ENCODE measurements around the gene ARHGAP27.

The ARHGAP27 gene

GRCh38 chr17:45383003-45383402 lies 49.7 kb downstream of the ARHGAP27 start:
- DNase-seq: no peak

DNA sequence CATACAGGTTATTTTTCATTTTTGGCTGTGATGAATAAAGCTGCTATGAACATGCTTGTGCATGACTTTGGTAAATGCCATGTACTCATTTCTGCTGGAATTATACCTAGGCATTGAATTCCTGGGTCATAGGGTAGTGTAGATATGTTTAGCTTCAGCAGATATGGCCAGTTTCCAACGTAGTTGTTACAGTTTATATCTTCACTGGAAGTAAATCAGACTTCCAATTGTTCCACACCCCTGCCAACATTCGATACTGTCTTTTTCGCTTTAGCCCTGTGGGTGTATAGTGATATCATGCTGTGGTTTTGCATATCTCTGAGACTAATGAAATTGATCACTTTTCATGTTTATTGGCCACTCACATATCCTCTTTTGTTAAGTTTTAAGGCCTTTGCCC lies 50.4 kb downstream of the ARHGAP27 start:
- no peak for DNase-seq

GRCh38 chr17:45380991-45381390 lies 51.7 kb downstream of the ARHGAP27 start:
- DNase-seq: no peak

GRCh38 chr17:45380046-45380765 lies 52.5 kb downstream of the ARHGAP27 start:
- no peak for DNase-seq

- DNase-seq: no peak
Observed at GRCh38 chr17:45377401-45377800, 55.3 kb downstream of the ARHGAP27 start.

DNA sequence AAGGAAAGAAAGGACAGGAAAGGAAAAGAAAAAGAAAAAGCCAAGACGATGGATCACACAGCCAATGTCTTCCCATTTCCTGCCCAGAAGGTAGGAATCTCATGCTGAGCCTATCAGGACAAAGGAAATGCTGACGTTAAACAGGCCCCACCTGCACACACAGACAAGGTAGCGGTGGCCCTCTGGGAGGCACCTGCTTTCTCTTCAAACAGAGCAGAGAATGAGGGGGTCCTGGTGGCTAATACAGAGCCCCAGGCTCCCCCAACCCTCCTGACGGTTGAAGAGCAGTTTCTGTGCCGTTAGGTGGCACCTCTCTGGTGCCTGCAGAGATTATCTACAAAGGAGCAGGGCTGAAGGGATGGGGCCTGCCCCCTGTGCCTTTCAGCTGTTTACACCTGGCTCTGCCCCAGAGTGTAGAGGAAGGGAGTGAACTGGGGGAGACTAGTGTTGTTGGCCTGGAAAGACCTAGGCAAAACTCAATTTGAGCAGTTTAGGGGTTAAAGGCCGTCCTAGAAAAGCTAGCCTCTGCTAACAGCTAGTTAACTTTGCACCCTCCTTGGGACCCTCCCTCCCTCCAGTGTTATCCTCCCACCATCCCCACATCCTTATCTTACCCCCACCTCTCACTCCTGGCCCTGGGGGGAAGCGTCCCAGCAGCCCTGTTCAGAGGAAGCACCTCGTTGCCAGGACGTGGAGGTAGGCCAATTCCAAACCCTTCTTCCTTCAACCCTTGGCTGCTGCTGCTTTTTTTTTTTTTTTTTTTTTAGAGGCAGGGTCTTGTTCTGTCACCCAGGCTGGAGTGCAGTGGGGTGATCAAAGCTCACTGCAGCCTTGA lies 56.3 kb downstream of the ARHGAP27 start:
- no peak for DNase-seq

- no peak for DNase-seq
Observed at GRCh38 chr17:45374501-45374900, 58.2 kb downstream of the ARHGAP27 start.

DNA sequence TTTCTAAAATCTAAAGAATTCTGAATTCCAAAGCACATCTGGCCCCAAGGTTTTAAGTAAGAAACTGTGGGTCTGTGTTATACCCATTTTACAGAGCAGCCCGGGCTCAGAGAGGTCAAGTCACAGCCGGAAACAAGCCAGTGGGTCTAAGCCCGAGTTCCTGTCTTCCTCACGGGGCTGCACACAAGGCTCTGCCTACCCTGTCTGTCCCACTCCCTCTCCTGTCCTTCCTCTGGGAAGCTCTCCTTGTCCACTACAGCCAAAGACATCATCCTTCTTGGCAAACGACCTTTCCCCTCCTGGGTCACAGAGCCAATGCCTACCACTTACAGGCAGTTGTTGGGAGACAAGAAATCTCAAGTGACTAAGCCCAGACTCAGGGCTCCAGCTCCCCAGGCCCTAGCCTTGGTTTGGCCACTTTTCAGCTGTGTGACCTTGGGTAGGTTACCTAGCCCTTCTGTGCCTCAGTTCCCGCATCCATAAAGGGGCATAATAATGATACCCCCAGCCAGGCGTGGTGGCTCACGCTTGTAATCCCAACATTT lies 60.3 kb downstream of the ARHGAP27 start:
- no peak for DNase-seq

DNA sequence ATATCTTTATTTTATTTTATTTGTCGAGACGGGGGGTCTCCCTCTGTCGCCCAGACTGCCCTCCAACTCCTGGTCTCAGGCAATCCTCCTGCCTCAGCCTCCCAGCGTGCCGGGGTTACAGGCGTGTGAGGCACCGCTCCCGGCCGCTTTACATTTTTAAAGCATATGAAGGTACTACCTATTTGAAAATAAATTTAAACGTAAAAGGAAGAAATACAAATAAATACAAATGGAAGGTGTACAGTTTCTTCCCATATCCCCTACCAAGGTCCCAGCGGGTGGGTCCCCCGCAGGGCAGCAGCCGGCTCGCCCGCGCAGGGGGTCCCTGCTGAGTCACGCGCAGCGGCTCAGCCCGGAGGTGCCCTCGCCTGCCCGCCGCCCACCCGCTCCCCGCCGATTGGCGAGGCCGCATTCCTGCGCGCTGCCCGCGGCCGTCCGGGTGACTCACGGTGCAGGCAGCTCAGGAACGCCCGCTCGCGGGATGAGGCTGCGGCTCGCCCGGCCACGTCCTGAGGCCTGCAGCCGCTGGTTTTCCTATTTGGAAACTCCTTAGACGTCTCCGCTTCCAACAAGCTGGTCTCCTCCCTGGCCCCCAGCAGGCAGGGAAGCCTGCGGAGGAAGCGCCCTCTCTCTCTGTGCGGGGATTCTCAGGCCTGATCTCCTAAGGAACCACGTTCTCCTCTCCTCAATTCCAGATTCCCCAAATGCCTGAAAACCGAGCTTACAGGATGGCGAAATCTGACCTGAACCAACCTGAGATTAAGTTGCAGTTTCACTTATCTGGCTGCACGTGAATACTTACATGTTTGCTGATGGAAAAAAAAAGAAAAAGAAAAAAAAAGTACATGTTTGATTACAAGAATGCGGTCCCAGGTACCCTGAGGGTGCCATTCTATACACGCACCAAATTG lies 61.0 kb downstream of the ARHGAP27 start:
- DNase-seq: no peak

DNA sequence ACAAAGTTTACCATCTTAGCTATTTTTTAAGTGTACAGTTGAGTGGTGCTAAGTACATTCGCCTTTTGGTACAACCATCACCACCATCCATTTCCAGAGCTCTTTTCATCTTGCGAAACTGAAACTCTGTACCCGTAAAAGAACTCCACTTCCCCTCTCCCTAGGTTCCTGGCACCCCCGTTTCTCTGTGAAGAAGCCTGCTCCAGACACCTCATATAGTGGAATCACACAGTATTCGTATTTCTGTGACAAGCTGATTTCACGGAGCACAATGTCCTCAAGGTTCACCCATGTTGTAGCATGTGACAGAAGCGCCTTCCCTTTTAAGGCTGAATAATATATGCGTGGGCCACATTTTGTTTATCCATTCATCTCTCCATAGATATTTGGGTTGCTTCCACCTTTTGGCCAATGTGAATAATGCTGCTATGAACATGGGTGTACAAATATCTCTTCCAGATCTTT lies 61.7 kb downstream of the ARHGAP27 start:
- DNase-seq: no peak

DNA sequence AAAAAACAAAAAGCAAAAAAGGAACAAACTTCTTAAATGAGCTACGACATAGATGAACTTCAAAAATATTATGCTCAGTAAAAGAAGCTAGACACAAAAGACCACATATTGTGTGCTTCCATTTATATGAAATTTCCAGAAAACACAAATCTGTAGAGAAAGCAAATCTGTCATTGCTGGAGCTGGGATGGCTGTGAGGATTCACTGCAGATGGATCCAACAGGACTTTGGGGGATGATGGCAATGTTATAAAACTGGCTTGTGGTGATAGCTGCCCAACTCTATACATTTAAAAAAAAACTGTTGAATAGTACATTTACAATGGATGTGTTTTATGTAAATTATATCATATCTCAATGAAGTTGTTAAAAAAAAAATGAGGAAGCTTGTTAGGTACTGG lies 63.2 kb downstream of the ARHGAP27 start:
- no peak for DNase-seq

GRCh38 chr17:45368651-45369050 lies 64.0 kb downstream of the ARHGAP27 start:
- DNase-seq: no peak

DNA sequence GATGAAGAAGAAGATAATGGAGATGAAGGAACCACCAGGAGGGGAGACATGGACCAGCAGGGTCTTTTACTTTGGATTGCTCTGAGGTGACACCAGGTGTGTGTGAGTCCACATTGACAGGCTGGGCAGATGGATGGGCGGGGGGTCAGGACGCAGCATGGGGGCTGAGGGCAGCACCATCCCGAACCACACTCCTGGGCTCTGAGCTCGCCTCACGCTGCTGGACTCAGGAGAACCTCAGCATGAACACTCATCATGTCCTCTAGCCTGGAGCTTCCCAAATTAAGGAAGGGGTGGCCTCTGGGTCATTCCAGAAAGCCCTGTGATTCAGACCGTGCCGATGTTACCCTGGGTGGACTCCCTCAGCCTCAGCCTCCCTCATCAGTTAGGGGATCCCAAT lies 65.5 kb downstream of the ARHGAP27 start:
- DNase-seq: no peak

DNA sequence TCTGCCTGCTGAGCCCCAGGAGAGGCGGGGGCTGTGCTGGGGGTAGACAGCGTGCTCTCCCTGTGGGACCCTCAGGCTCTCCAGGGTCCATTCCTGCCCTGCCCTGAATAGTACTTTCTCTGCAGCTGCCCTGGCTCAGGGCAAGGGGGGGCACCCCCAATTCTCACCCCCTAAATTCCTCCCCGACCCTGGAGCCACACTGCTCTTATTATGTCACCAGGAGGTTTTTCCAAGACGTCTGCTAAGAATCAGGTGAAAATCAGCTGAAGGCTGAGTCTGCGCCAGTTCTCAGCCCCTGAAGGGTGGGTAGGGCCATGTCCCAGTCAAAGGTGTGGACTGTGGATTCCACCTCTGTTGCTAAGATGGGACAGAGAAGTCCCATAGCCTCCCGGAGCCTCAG lies 66.0 kb downstream of the ARHGAP27 start:
- no peak for DNase-seq

DNA sequence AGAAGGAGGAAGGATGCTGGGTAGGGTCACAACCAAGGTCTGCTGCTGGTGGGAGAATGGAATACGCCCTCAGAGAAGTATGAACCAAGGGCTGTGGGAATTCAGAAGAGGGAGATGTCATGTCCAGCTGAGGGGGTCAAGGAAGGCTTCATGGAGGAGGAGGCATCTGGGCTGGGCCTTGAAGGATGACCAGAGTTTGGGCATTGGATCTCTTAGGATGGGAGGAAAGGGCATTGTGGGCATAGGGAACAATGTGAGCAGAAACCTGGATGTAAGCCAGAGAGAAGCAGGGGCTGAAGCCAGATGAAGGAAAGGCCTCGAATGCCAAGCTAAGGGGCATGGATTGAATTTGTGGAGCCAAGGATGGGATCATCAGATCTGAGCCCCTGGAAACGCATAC lies 66.6 kb downstream of the ARHGAP27 start:
- DNase-seq: no peak

- no peak for DNase-seq
Observed at GRCh38 chr17:45364531-45365390, 67.9 kb downstream of the ARHGAP27 start.

DNA sequence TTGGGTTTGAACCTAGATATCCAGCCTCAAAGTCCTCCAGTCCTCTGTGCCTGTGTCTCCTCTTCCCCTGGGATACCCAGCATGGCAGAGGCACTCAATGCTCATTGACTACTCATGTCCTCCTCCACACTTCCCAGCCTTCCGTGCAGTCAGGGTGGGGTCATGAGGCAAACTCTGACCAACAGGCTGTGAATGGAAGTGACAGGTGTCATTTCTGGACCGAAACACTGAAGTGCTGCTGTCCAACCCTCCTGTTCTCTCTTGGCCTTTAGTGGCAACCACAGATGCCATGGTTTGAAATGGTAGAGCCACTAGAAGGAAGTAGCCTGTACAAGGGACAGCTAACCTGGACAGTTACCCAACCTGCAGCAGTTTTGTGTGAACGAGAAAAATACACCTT lies 69.2 kb downstream of the ARHGAP27 start:
- no peak for DNase-seq

DNA sequence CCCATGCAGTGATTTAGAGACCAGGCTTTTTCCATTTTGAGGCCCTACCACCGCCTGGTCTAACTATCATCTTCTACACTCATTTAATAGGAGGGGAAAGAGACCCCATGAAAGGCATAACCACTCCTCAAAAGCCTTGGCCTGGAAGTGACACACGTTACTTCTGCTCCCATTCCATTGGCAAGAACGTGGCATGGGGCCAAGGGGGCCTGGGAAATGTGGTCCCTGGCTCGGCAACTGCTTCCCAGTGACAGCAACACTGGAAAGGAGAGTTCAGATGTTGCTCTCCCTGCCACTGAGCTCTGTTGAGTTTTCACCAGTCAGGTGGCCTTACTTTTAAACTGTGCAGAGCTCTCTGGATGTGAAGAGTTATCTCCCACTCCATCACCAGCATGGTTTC lies 70.7 kb downstream of the ARHGAP27 start:
- DNase-seq: no peak

- DNase-seq: no peak
Observed at GRCh38 chr17:45361451-45361850, 71.2 kb downstream of the ARHGAP27 start.

DNA sequence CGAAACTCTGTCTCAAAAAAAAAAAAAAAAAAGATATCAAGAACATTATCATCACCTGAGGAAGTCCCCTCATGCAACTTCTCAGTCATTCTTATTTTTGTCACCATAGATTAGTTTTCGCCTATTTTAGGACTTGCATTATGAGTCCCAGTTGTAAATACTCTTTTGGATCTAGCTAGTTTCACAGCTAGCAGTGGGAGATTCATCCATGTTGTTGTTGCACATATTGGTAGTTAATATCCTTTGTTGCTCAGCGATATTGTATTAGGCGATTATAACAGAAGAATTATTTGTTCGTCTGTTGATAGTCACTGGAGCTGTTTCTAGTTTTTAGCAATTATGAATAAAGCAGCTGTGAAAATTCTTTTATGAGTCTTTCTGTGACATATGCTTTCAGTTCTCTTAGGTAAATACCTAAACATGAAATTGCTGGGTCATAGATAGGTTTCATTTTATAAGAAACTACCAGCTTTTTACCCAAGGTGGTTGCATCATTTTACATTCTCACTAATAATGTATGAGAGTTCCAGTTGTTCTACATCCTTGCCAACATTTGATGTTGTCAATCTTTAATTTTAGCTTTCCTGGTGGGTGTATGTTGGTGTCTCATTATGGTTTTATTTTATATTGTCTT lies 75.2 kb downstream of the ARHGAP27 start:
- DNase-seq: no peak

DNA sequence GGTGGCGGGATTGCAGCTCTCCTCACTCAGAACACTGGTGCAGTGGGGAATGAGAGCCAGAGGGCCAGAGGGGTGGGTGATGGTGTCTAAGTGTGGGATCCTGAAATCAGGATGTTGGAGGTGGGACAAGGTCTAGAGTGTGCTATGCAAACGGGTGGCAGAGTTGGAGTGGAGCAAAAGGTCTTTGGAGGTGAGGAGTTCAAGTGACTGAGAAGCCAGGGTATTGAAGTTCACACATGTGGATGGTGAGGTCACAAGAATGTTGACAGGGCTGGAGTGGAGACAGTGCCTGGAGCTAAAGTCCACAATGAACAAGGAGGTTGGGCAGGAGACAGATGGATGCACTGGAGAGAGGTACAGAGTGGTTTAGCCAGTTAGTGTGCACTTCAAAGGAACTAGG lies 77.6 kb downstream of the ARHGAP27 start:
- no peak for DNase-seq
